Activated CD8-positive, alpha-beta memory T cell treated with anti-CD3 and anti-CD28 coated beads for 1 hour (primary cell): ENCODE data around the gene HK2.
"Not testable (repeated sequence)": the region's sequence is repeated elsewhere in the genome, so short reads cannot be mapped to it uniquely, and the experiment has no call there.

ENCODE experiments used
- DNase-seq, 2 donors: peaks; one replicate each; pipeline ENCODE4 v3.0.0-alpha.2; 2020; ENCODE audit warnings: low read depth in 1 of 2; ENCODE audit errors: extremely low read depth in 1 of 2

The HK2 gene

GRCh38 chr2:74876081-74876886, 42.4 kb downstream of the HK2 start:
- peak; percentile 7 to 10 for DNase-seq

DNA sequence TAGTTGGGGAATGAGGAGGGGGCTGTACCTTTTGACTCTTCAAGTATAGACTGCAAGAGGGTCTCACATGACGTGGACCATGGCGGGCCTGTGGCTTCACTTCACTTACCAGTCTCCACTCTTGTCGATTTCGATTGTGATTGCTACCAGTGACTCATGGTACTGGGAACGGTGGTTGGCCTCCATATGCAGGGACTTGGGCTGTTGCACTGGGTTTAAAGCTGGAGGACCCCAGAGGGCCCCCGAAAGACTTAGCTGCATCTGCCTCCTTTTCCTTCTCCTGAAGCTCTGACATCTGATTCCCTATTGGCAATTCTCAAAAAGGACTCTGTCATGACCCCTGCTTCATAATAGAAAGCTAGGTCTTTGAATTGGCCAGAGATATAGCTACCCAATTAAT, 43.4 kb downstream of the HK2 start:
- no peak for DNase-seq

DNA sequence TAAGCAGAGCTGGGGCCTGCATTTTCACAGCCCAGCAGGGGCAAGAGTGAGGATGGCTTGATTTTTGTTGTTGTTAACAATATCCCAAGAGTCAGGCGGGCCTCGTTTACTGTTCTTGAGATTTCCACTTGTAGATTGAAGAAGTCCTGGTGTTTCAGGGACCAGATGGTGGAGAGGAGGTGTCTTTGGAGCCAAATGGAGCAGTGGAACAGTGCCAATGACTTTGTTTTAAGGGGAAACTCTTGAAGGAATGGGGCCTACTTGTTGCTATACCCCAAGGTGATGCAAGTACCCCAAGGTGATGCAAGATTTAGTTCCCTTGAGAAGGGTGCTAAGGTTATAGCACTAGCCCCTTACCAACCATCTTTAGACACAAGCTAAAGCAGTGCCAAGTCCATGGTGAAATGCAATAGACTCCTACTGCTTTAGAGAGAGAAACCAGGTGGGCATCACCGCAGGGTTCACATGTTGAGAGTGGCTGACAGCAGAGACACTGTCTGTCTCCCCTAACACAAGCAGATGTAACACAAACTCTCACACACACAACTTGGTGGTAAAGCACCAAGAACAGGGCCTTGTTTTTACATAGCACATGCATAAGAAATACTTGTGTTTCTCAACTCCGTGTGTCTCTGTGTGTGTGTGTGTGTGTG, 44.0 kb downstream of the HK2 start:
- no peak for DNase-seq

GRCh38 chr2:74878551-74878950, 44.6 kb downstream of the HK2 start:
- DNase-seq = no peak

GRCh38 chr2:74880054-74880728, 46.3 kb downstream of the HK2 start:
- DNase-seq = no peak

GRCh38 chr2:74881176-74881575, 47.2 kb downstream of the HK2 start:
- DNase-seq = no peak

DNA sequence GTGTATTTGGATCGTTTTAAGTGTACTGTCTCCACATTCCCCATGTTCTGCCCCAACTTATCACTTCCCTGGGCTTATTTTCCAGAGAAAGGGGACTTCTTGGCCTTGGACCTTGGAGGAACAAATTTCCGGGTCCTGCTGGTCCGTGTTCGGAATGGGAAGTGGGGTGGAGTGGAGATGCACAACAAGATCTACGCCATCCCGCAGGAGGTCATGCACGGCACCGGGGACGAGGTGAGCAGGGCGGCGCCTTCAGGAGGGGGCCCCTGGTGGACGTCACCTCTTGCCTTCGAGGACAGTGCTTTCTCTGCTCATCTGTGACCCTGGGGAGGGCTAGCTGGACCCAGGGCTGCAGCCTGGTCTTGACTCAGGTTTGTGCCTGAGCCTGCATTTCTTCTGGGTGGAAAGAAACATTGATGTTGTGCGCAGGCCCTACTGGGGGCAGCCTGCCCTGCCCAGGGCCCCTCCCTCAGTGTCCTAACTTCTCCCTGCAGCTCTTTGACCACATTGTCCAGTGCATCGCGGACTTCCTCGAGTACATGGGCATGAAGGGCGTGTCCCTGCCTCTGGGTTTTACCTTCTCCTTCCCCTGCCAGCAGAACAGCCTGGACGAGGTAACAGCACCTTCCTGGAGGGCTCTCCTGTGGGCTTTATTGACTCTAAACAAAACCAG, 47.8 kb downstream of the HK2 start:
- no peak for DNase-seq

DNA sequence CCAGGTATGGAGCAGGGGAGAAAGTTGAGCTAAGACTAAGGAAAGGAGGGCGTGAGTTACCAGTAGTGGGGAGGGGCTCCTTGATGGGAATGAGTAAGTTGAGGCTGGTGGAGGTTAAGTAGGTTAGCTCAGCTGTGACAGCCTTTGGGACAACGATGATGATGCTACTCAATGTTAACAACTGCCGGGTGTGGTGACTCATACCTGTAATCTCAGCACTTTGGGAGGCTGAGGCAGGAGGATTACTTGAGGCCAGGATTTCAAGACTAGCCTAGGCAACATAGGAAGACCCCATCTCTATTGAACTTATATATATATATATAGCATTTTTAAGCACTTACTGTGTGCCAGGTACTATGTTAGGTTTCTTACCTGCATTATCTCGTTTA, 48.4 kb downstream of the HK2 start:
- DNase-seq = no peak

DNA sequence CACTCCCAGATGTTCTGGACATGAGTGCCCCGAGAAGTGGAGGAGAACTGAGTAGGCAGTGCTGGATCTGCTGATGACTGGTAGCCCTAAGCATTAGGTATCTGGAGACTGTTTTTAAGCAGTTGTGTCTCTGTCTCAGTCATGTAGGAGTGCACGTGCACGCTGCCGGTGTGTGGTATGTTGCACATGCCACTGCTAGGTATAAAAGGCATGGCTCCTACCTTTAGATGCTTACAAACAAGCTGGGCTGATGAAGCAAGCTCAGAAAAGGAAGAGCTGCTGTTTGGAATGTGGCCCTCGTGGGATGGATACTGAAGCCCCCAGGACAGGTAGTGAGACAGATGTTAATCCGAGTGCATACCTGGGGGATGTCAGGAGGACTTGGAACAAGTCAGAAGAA, 49.1 kb downstream of the HK2 start:
- DNase-seq = no peak

DNA sequence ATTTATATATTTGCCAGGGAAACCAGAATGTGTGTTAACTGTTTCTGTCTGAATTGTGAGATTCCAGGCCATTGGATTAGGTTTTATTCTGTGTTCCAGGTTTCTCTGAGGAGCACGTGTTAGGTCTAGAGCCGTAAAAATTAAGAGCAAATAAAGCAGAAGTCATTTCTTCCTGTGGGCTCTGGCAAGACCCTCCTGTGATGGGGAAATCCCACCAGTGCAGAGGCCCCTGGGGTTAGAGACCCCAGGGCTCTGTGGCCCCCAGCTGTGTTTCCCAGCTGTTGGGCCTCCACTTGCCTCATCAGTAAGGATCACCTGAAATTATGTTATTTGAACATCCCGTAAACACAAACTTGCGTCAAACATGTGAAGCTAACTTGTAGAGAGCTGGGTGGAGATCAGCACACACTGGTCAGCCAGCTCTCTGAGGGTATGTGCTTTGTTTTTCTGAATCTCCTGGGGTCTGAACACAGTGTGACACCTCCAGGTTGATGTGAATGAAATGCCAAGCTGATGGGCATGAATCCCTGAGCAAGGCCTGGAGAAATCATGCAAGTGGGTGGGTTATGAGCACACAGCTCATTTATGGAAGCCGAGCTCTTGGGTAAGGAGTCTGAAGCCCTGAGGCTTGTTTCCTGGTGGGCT, 50.3 kb downstream of the HK2 start:
- no peak for DNase-seq

DNA sequence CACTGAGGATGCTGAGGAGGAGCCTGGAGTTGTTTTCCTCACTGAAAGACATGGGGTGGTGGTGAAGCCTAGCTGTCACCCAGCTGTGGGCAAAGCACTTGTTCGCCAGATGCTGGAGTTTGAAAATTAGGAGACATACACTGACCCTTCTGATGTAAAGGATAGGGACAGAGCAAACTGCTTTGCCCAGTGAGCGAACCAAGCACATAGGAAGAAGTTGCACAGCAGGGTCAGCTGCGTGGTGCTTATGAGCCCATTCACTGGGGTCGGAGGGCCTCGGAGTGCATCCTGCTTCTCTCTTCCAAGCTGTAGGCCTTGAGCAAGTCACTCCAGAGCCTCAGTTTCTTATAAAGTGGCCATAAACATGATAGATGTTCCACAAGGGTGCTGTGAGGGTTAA, 50.9 kb downstream of the HK2 start:
- DNase-seq = no peak

- DNase-seq = no peak
Measured at GRCh38 chr2:74886251-74886650, 52.3 kb downstream of the HK2 start.

- DNase-seq = no peak
Measured at GRCh38 chr2:74886811-74887210, 52.9 kb downstream of the HK2 start.

GRCh38 chr2:74887445-74887951, 53.6 kb downstream of the HK2 start:
- no peak for DNase-seq

- DNase-seq = no peak
Measured at GRCh38 chr2:74887960-74888700, 54.2 kb downstream of the HK2 start.

GRCh38 chr2:74889159-74889558, 55.2 kb downstream of the HK2 start:
- DNase-seq = no peak

GRCh38 chr2:74890711-74891110, 56.8 kb downstream of the HK2 start:
- no peak for DNase-seq

- no peak for DNase-seq
Measured at GRCh38 chr2:74891136-74891764, 57.3 kb downstream of the HK2 start.

DNA sequence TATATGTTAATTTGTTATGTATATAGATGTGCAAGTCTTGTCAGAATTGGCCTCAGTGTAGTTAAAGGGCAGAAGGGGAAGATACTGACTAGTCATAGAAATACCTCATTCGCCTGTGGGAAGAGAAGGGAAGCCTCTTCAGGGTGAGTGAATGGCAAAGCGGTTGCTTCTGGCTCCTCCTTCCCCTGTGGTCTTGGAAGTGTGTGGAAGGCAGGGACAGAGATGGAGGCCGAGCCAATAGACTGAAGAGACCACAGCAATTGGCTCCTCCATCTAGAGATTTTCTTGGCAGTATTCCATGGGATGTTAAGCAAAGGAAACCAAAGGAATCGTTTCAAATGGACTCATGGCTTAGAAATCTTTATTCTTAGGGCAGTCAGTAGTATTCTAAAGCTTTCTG, 57.9 kb downstream of the HK2 start:
- DNase-seq = not testable (repeated sequence)

DNA sequence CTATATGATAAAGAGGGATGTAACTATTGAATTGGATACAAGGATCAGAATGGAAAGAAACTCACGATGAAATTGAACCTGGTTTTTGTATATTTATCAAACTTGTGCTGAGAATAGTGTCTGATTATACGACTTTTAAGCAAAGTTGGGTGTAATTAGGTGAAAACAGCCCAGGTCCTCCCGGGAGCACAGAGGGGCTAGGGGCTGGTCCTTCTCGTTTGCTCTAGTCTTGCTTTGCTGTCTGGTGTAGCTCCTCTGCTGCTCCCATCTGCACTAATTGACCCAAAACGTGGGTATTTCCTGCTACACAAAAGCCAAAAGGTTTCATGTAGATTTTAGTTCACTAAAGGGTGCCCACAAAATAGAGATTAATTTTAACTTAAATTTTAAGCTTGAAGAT, 58.7 kb downstream of the HK2 start:
- DNase-seq = no peak
